ENCODE measurements around the gene KCNJ6. TPM values are rescaled to one million over a fixed set of nuclear protein-coding genes. Genes with fewer than 3 reads are reported as not detected.

Gene KCNJ6
- total and polyA plus RNA-seq, 3 donors from 2014 or later: 0.24 to 0.25 (median 0.25) TPM

GRCh38 chr21:37700641-37701202 is 215.5 kb downstream of the KCNJ6 start:
- no peaks in the 10 kb centered on the region for H3K9me3 ChIP-seq
- TF ChIP-seq CTCF (IDR thresholded peaks at IDR 0.05) (peak; percentile 15 to 54 (median 31)), POLR2A (IDR thresholded peaks at IDR 0.05) (no peak)
- peak; percentile 35 for DNase-seq
- intact Hi-C loops (cut with DNase I; ENCODE audit: low total_unique reads): no loop called here
- WGBS, 2 donors: 46 to 49% methylated on average over 6 of the region's 6 CpGs
- no peaks in the 10 kb centered on the region for H3K27me3 ChIP-seq
- no peaks in the 10 kb centered on the region for H3K4me1 ChIP-seq
- H3K27ac ChIP-seq: no peak overlapping the region
- no peaks in the 10 kb centered on the region for H3K36me3 ChIP-seq (ENCODE audit: low read depth, missing control alignments)
- H3K4me3 ChIP-seq: no peak overlapping the region

GRCh38 chr21:37699024-37699775 is 217.1 kb downstream of the KCNJ6 start:
- Histone ChIP-seq H3K36me3 (ENCODE audit: low read depth, missing control alignments) (no peaks in the 10 kb centered on the region), H3K4me1 (no peaks in the 10 kb centered on the region), H3K9me3 (no peaks in the 10 kb centered on the region), H3K27me3 (no peaks in the 10 kb centered on the region), H3K27ac (no peak overlapping the region), H3K4me3 (no peak overlapping the region)
- no peak for TF ChIP-seq POLR2A (IDR thresholded peaks at IDR 0.05)
- DNase-seq: no peak
- intact Hi-C loops (cut with DNase I; ENCODE audit: low total_unique reads): no loop called here
- 81 to 87% methylated on average over 5 of the region's 5 CpGs for WGBS, 2 donors

GRCh38 chr21:37696936-37697335 is 219.3 kb downstream of the KCNJ6 start:
- Histone ChIP-seq H3K27ac (no peak overlapping the region), H3K4me3 (no peak overlapping the region), H3K9me3 (no peaks in the 10 kb centered on the region), H3K36me3 (ENCODE audit: low read depth, missing control alignments) (no peaks in the 10 kb centered on the region), H3K4me1 (no peaks in the 10 kb centered on the region), H3K27me3 (no peaks in the 10 kb centered on the region)
- no peak for DNase-seq
- 82 to 96% methylated on average over 3 of the region's 3 CpGs for WGBS, 2 donors
- intact Hi-C loops (cut with DNase I; ENCODE audit: low total_unique reads): no loop called here
- TF ChIP-seq CTCF (IDR thresholded peaks at IDR 0.05): no peak
- TF ChIP-seq POLR2A (IDR thresholded peaks at IDR 0.05): no peak

GRCh38 chr21:37695111-37695510 is 221.1 kb downstream of the KCNJ6 start:
- Histone ChIP-seq H3K4me3 (no peak overlapping the region), H3K4me1 (no peaks in the 10 kb centered on the region), H3K27me3 (no peaks in the 10 kb centered on the region), H3K27ac (no peak overlapping the region), H3K9me3 (no peaks in the 10 kb centered on the region), H3K36me3 (ENCODE audit: low read depth, missing control alignments) (no peaks in the 10 kb centered on the region)
- no peak for DNase-seq
- TF ChIP-seq POLR2A (IDR thresholded peaks at IDR 0.05) (no peak), CTCF (IDR thresholded peaks at IDR 0.05) (no peak)
- intact Hi-C loops (cut with DNase I; ENCODE audit: low total_unique reads): no loop called here

- H3K36me3 ChIP-seq (ENCODE audit: low read depth, missing control alignments): no peaks in the 10 kb centered on the region
- no peak for DNase-seq
- H3K4me1 ChIP-seq: no peaks in the 10 kb centered on the region
- no peaks in the 10 kb centered on the region for H3K9me3 ChIP-seq
- H3K27ac ChIP-seq: no peak overlapping the region
- no peak for TF ChIP-seq CTCF (IDR thresholded peaks at IDR 0.05)
- TF ChIP-seq POLR2A (IDR thresholded peaks at IDR 0.05): no peak
- no peak overlapping the region for H3K4me3 ChIP-seq
- H3K27me3 ChIP-seq: no peaks in the 10 kb centered on the region
- intact Hi-C loops (cut with DNase I; ENCODE audit: low total_unique reads): no loop called here
- WGBS, 2 donors: 70 to 72% methylated on average over 3 of the region's 3 CpGs
These were observed 227.2 kb downstream of the KCNJ6 start for GRCh38 chr21:37688952-37689659.

Data from testis (tissue), 3 donors.